ENCODE data around the gene ATP12A. TPM values are rescaled to one million over a fixed set of nuclear protein-coding genes. Genes with fewer than 3 reads are reported as not detected.

Gene ATP12A
- total RNA-seq, 1 experiment from 2014 or later: 0.47 TPM

DNA sequence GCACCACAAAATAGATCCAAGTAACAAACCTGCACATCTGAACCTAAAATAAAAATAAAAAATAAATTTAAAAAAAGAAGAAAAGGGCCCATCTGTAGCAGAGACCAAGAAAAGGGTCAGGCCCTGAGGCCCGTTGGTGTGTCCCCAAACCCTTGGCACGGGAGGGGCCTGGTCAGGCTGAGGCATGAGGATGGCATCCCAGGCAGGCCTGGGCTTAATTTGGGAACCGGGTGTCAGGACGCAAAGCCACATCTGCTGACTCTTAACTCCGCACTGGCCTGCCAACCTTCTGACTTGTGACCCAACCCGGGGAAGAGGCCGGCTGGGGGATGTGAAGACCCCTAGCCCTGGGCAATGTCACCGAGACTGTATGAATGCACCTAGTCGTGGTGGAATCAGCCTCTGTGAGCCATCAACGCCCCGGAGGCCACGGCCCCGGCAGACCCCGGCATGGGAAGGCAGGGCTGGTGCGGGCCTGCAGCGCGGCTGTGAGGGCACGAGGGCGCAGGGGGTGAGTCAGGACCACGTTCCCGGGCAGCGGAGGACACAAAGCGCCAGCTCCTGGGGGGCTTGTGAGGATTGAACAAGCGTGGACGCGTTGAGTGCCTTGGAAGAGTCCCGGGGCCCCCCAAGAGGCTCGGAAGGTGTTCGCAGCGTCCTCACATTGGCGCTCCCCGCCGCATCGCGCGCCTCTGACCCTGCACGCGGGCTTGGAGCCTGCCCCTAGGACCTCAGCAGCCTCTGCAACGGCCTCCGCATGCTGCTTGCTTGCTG is 38.2 kb downstream of the ATP12A start:
- no peaks in the 10 kb centered on the region for H3K9me3 ChIP-seq (ENCODE audit: low read depth, low read length, poor library complexity, severe bottlenecking)
- TF ChIP-seq CTCF (conservative IDR thresholded peaks at IDR 0.05; ENCODE audit: low read depth, low read length): no peak
- no peak for TF ChIP-seq EZH2 (IDR thresholded peaks at IDR 0.05; ENCODE audit: borderline replicate concordance, low read depth, low read length, poor library complexity, severe bottlenecking)
- H3K27ac ChIP-seq (ENCODE audit: low read depth, low read length, poor library complexity, severe bottlenecking): no peak overlapping the region
- H3K27me3 ChIP-seq (replicated peaks; ENCODE audit: insufficient read depth, low read depth, low read length, poor library complexity): no peaks in the 10 kb centered on the region
- no peak for DNase-seq (ENCODE audit: low spot score)
- no TSS peak for BruUV-seq (replicated peaks)
- intact Hi-C loops (cut with micrococcal nuclease; ENCODE audit: unreplicated experiment): no loop called here
- ChIA-PET CTCF (no interaction called here), POLR2A (ENCODE audit: low non-redundant PET) (no interaction called here)
- H3K4me3 ChIP-seq (ENCODE audit: low read depth, low read length, poor library complexity, severe bottlenecking): no peak overlapping the region
- no peaks in the 10 kb centered on the region for H3K36me3 ChIP-seq (ENCODE audit: insufficient read depth, low read length, poor library complexity, severe bottlenecking)
- no peaks in the 10 kb centered on the region for H3K4me1 ChIP-seq (ENCODE audit: insufficient read depth, low read length, poor library complexity, severe bottlenecking)

DNA sequence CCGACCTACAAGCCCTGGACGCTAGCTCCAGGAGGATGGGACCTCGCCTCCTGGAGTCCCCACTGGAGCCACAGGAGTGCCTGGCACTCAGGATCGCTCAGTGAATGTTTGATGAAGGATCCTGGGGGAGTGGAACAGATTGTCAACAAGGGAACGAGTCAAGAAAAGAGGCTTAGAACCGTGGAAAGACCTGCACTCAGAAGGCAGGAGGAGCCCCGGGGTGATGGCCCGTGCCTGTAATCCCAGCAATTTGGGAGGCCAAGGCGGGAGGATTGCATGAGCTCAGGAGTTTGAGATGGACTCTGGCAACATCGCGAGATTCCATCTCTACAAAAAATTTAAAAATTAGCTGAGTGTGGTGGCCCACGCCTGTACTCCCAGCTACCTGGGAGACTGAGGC is 38.9 kb downstream of the ATP12A start:
- no peak for TF ChIP-seq CTCF (conservative IDR thresholded peaks at IDR 0.05; ENCODE audit: low read depth, low read length)
- TF ChIP-seq EZH2 (IDR thresholded peaks at IDR 0.05; ENCODE audit: borderline replicate concordance, low read depth, low read length, poor library complexity, severe bottlenecking): no peak
- no TSS peak for BruUV-seq (replicated peaks)
- Histone ChIP-seq H3K27me3 (replicated peaks; ENCODE audit: insufficient read depth, low read depth, low read length, poor library complexity) (no peaks in the 10 kb centered on the region), H3K27ac (ENCODE audit: low read depth, low read length, poor library complexity, severe bottlenecking) (no peak overlapping the region), H3K9me3 (ENCODE audit: low read depth, low read length, poor library complexity, severe bottlenecking) (no peaks in the 10 kb centered on the region), H3K36me3 (ENCODE audit: insufficient read depth, low read length, poor library complexity, severe bottlenecking) (no peaks in the 10 kb centered on the region), H3K4me1 (ENCODE audit: insufficient read depth, low read length, poor library complexity, severe bottlenecking) (no peaks in the 10 kb centered on the region), H3K4me3 (ENCODE audit: low read depth, low read length, poor library complexity, severe bottlenecking) (no peak overlapping the region)
- CTCF ChIA-PET: no interaction called here
- POLR2A ChIA-PET (ENCODE audit: low non-redundant PET): no interaction called here
- intact Hi-C loops (cut with micrococcal nuclease; ENCODE audit: unreplicated experiment): no loop called here
- no peak for DNase-seq (ENCODE audit: low spot score)

GRCh38 chr13:24723206-24723605 is 43.0 kb downstream of the ATP12A start:
- no peak overlapping the region for H3K4me3 ChIP-seq (ENCODE audit: low read depth, low read length, poor library complexity, severe bottlenecking)
- intact Hi-C loops (cut with micrococcal nuclease; ENCODE audit: unreplicated experiment): no loop called here
- H3K27ac ChIP-seq (ENCODE audit: low read depth, low read length, poor library complexity, severe bottlenecking): no peak overlapping the region
- H3K9me3 ChIP-seq (ENCODE audit: low read depth, low read length, poor library complexity, severe bottlenecking): no peaks in the 10 kb centered on the region
- H3K4me1 ChIP-seq (ENCODE audit: insufficient read depth, low read length, poor library complexity, severe bottlenecking): no peaks in the 10 kb centered on the region
- TF ChIP-seq CTCF (conservative IDR thresholded peaks at IDR 0.05; ENCODE audit: low read depth, low read length) (no peak), EZH2 (IDR thresholded peaks at IDR 0.05; ENCODE audit: borderline replicate concordance, low read depth, low read length, poor library complexity, severe bottlenecking) (no peak)
- CTCF ChIA-PET: no interaction called here
- H3K36me3 ChIP-seq (ENCODE audit: insufficient read depth, low read length, poor library complexity, severe bottlenecking): no peaks in the 10 kb centered on the region
- no peak for DNase-seq (ENCODE audit: low spot score)
- BruUV-seq (replicated peaks): no TSS peak
- POLR2A ChIA-PET (ENCODE audit: low non-redundant PET): no interaction called here
- H3K27me3 ChIP-seq (replicated peaks; ENCODE audit: insufficient read depth, low read depth, low read length, poor library complexity): no peaks in the 10 kb centered on the region

Data from A673 (cell line).